ENCODE data around the gene COBLL1.

The COBLL1 gene

GRCh38 chr2:164786787-164787186, 54.8 kb downstream of the COBLL1 start:
- no peak overlapping the region for H3K4me3 ChIP-seq (ENCODE audit: low read depth, low read length)
- TF ChIP-seq CTCF (conservative IDR thresholded peaks at IDR 0.05; ENCODE audit: low read depth, low read length), result no peak
- no peak for DNase-seq (ENCODE audit: low read depth)

- peak; percentile 72 for DNase-seq (ENCODE audit: low read depth)
- no peak overlapping the region for H3K4me3 ChIP-seq (ENCODE audit: low read depth, low read length)
- TF ChIP-seq CTCF (conservative IDR thresholded peaks at IDR 0.05; ENCODE audit: low read depth, low read length), result no peak
Measured at GRCh38 chr2:164785457-164785856, 56.2 kb downstream of the COBLL1 start.

GRCh38 chr2:164784376-164784775, 57.2 kb downstream of the COBLL1 start:
- DNase-seq (ENCODE audit: low read depth), result peak; percentile 70
- TF ChIP-seq CTCF (conservative IDR thresholded peaks at IDR 0.05; ENCODE audit: low read depth, low read length), result no peak

GRCh38 chr2:164782323-164782722, 59.3 kb downstream of the COBLL1 start:
- H3K4me3 ChIP-seq (ENCODE audit: low read depth, low read length), result no peak overlapping the region
- DNase-seq (ENCODE audit: low read depth), result peak; percentile 67
- TF ChIP-seq CTCF (conservative IDR thresholded peaks at IDR 0.05; ENCODE audit: low read depth, low read length), result no peak

More at GRCh38 chr2:164784376-164784775, 57.2 kb downstream of the COBLL1 start:
- H3K4me3 ChIP-seq (ENCODE audit: low read depth, low read length), result no peak overlapping the region

GRCh38 chr2:164781394-164781793, 60.2 kb downstream of the COBLL1 start:
- DNase-seq (ENCODE audit: low read depth), result no peak
- TF ChIP-seq CTCF (conservative IDR thresholded peaks at IDR 0.05; ENCODE audit: low read depth, low read length), result no peak
- H3K4me3 ChIP-seq (ENCODE audit: low read depth, low read length), result no peak overlapping the region

- no peak for TF ChIP-seq CTCF (conservative IDR thresholded peaks at IDR 0.05; ENCODE audit: low read depth, low read length)
- H3K4me3 ChIP-seq (ENCODE audit: low read depth, low read length), result no peak overlapping the region
- no peak for DNase-seq (ENCODE audit: low read depth)
Measured at GRCh38 chr2:164780611-164781178, 60.9 kb downstream of the COBLL1 start.

- no peak overlapping the region for H3K4me3 ChIP-seq (ENCODE audit: low read depth, low read length)
- TF ChIP-seq CTCF (conservative IDR thresholded peaks at IDR 0.05; ENCODE audit: low read depth, low read length), result no peak
- no peak for DNase-seq (ENCODE audit: low read depth)
Measured at GRCh38 chr2:164779383-164780057, 62.1 kb downstream of the COBLL1 start.
